ENCODE data around the gene MYRFL. TPM values are rescaled to one million over a fixed set of nuclear protein-coding genes. Genes with fewer than 3 reads are reported as not detected.

Gene MYRFL
- total RNA-seq, 2 donors from 2014 or later: 0.27 TPM; not detected in 1

DNA sequence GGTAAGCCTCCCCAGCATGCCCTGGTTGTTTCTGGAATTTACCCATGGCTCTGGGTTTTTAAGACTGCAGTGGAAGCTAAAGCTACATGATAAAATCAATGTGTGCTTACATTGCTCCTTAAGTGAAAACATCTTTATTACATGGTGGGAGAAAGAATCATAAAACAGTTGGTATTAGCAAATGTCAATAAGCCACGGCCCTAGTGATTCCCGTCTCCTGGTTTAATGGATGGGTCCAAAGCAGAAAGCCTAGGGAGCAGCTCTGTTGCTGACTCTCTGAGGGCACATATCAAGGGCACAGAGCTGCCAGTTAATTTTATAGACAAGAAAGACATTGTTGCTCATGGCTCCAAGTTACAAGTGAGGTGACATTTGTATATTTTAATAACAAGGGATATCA is 127.9 kb downstream of the MYRFL start:
- no peak overlapping the region for H3K4me3 ChIP-seq
- H3K9me3 ChIP-seq: no peaks in the 10 kb centered on the region
- DNase-seq (ENCODE audit: low spot score): no peak
- intact Hi-C loops (cut with DNase I): no loop called here
- TF ChIP-seq POLR2A (IDR thresholded peaks at IDR 0.05): no peak
- no peaks in the 10 kb centered on the region for H3K36me3 ChIP-seq
- no peaks in the 10 kb centered on the region for H3K27me3 ChIP-seq (replicated peaks; ENCODE audit: insufficient read depth)
- H3K4me1 ChIP-seq (replicated peaks): no peaks in the 10 kb centered on the region
- WGBS: 58% methylated on average over 2 of the region's 2 CpGs
- H3K27ac ChIP-seq: no peak overlapping the region

DNA sequence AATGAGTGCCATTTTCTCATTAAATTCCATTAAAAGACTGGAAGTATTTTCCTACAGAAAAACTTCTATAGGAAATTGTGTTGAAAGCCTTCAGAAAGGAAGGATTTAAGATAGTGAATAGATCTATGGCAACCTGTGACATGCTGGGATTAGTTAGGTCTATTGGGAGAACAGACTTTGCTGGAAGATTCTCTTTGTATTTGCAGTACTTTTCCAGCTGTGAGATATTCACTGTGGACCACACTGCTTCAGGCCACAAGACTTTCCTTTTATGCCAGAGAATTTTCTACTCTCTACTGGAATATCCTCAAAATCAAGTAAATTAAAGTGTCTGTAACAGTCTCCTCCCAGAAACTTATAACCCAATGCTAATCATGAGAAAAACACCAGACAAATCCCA is 136.2 kb downstream of the MYRFL start:
- Histone ChIP-seq H3K9me3 (no peaks in the 10 kb centered on the region), H3K36me3 (no peaks in the 10 kb centered on the region), H3K27me3 (replicated peaks; ENCODE audit: insufficient read depth) (no peaks in the 10 kb centered on the region), H3K4me1 (replicated peaks) (no peaks in the 10 kb centered on the region), H3K4me3 (no peak overlapping the region), H3K27ac (no peak overlapping the region)
- intact Hi-C loops (cut with DNase I): no loop called here
- TF ChIP-seq POLR2A (IDR thresholded peaks at IDR 0.05): no peak
- no peak for TF ChIP-seq POLR2AphosphoS5 (IDR thresholded peaks at IDR 0.05)
- TF ChIP-seq CTCF (IDR thresholded peaks at IDR 0.05): no peak
- DNase-seq (ENCODE audit: low spot score): no peak

GRCh38 chr12:69966409-69966808 is 141.4 kb downstream of the MYRFL start:
- Histone ChIP-seq H3K4me3 (no peak overlapping the region), H3K27ac (no peak overlapping the region), H3K4me1 (replicated peaks) (no peaks in the 10 kb centered on the region), H3K9me3 (no peaks in the 10 kb centered on the region), H3K36me3 (no peaks in the 10 kb centered on the region), H3K27me3 (replicated peaks; ENCODE audit: insufficient read depth) (no peaks in the 10 kb centered on the region)
- intact Hi-C loops (cut with DNase I): no loop called here
- 61% methylated on average over 1 of the region's 1 CpG for WGBS
- TF ChIP-seq POLR2AphosphoS5 (IDR thresholded peaks at IDR 0.05): no peak
- no peak for TF ChIP-seq CTCF (IDR thresholded peaks at IDR 0.05)
- TF ChIP-seq POLR2A (IDR thresholded peaks at IDR 0.05): no peak
- no peak for DNase-seq (ENCODE audit: low spot score)

- Histone ChIP-seq H3K27ac (no peak overlapping the region), H3K36me3 (no peaks in the 10 kb centered on the region), H3K4me1 (replicated peaks) (no peaks in the 10 kb centered on the region), H3K4me3 (no peak overlapping the region), H3K27me3 (replicated peaks; ENCODE audit: insufficient read depth) (no peaks in the 10 kb centered on the region), H3K9me3 (no peaks in the 10 kb centered on the region)
- TF ChIP-seq CTCF (IDR thresholded peaks at IDR 0.05) (no peak), POLR2A (IDR thresholded peaks at IDR 0.05) (no peak), POLR2AphosphoS5 (IDR thresholded peaks at IDR 0.05) (no peak)
- WGBS: 52% methylated on average over 3 of the region's 3 CpGs
- no peak for DNase-seq (ENCODE audit: low spot score)
- intact Hi-C loops (cut with DNase I): no loop called here
Observed at GRCh38 chr12:69966839-69967238, 141.8 kb downstream of the MYRFL start.

DNA sequence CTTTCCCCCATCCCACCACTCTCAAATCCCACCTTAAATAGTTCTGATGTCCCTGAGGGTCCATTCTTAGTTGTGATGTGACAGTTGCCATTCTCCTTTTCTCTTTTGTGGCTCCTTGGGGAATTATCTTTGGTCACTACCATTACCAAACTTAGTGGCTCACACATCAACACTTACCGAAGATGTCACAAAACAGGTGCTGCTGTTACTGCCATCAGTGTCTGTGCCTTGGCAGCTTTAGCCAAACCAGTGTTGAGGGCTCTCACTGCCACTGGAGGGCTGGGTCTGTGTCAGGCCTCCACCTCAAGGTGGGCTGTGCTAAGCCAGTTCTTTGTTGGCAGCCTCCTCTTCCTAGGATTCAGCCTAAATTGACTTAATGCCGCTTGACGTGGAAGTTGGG is 144.0 kb downstream of the MYRFL start:
- intact Hi-C loops (cut with DNase I): no loop called here
- 89% methylated on average over 3 of the region's 3 CpGs for WGBS
- H3K27me3 ChIP-seq (replicated peaks; ENCODE audit: insufficient read depth): no peaks in the 10 kb centered on the region
- no peak for DNase-seq (ENCODE audit: low spot score)
- H3K4me3 ChIP-seq: no peak overlapping the region
- H3K27ac ChIP-seq: no peak overlapping the region
- no peaks in the 10 kb centered on the region for H3K9me3 ChIP-seq
- TF ChIP-seq POLR2AphosphoS5 (IDR thresholded peaks at IDR 0.05) (no peak), CTCF (IDR thresholded peaks at IDR 0.05) (no peak), POLR2A (IDR thresholded peaks at IDR 0.05) (no peak)
- no peaks in the 10 kb centered on the region for H3K36me3 ChIP-seq
- H3K4me1 ChIP-seq (replicated peaks): no peaks in the 10 kb centered on the region
